Measurements from ENCODE around the gene IFT81. TPM values are rescaled to one million over a fixed set of nuclear protein-coding genes. Genes with fewer than 3 reads are reported as not detected.
"Not testable (repeated sequence)": the region's sequence is repeated elsewhere in the genome, so short reads cannot be mapped to it uniquely, and the experiment has no call there.

Gene IFT81
- total and polyA plus RNA-seq, 2 of the 13 experiments (the other 11 are each of a cell fraction or from before 2014, with no cell fraction given): 4.2 to 13.0 TPM

DNA sequence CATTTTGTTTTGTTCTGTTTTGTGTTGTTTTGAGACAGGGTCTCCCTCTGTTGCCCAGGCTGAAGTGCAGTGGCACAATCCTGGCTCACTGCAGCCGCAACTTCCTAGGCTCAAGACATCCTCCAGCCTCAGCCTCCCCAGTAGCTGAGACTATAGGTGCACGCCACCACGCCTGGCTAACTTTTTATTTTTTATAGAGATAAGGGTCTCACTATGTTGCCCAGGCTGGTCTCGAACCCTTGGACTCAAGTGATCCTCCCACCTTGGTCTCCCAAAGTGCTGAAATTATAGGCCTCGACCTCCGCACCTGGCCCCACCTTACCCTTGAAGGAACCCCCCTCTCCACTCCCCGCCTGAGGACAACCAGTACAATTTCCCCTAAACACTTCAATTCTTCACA is 7.5 kb upstream of the IFT81 start:
- Histone ChIP-seq H3K36me3 (replicated peaks in 1 of 2; ENCODE audit: control insufficient read depth in 1 of 2, insufficient read depth in 2 of 2, low read length in 2 of 2) (no peaks in the 10 kb centered on the region), H2AFZ (ENCODE audit: low read length) (no peak overlapping the region), H3K4me2 (ENCODE audit: low read depth, low read length) (no peak overlapping the region), H3K79me2 (ENCODE audit: insufficient read depth, low read length) (no peaks in the 10 kb centered on the region), H4K20me1 (ENCODE audit: insufficient read depth, low read length) (no peaks in the 10 kb centered on the region), H3K27ac (ENCODE audit: extremely low read length, insufficient read depth, low read length) (no peak overlapping the region), H3K4me1 (ENCODE audit: insufficient read depth, low read length) (peaks cover 87% of the 10 kb centered on the region), H3K9me3 (ENCODE audit: low read length) (no peaks in the 10 kb centered on the region), H3K27me3 (ENCODE audit: control insufficient read depth in 1 of 2, insufficient read depth in 2 of 2, low read length in 2 of 2) (no peaks in the 10 kb centered on the region), H3K9ac (ENCODE audit: insufficient read depth, low read depth, low read length) (no peak overlapping the region), H3K4me3 (replicated peaks in 1 of 3; ENCODE audit: insufficient read depth in 1 of 3, low read depth in 2 of 3, low read length in 3 of 3) (no peak overlapping the region)
- in situ Hi-C loops (cut with HindIII; ENCODE audit: extremely low pct_ligation_motif_present, low pct_unique_long_range_greater_than_20kb) (loop anchor here (25.0 kb wide), 2 partner anchors 321 to 471 kb away; partner anchors contain the start of gene PPTC7), intact Hi-C loops (cut with micrococcal nuclease; ENCODE audit: unreplicated experiment) (no loop called here)
- POLR2A ChIA-PET: interaction anchor here (0.6 kb wide), 1 partner anchor 12 kb away, joined by 3 read pairs; no protein-coding TSS in a partner anchor
- ATAC-seq (no peak), FAIRE-seq (no peak), DNase-seq (ENCODE audit: low spot score) (no peak)
- BruUV-seq (replicated peaks): no TSS peak
- WGBS (ENCODE audit: low lambda C conversion rate): 96% methylated on average over 7 of the region's 7 CpGs
- CTCF ChIA-PET (ENCODE audit: low intra/inter-chr PET ratio, low total read pairs): interaction anchor here (1.7 kb wide), 1 partner anchor 15 kb away, joined by 6 read pairs; no protein-coding TSS in a partner anchor
- TF ChIP-seq ZNF121 (CRISPR knock-in tag; IDR thresholded peaks at IDR 0.05): peak; percentile 44; the same call in 1 of the 2 replicates
- no peak for TF ChIP-seq ZNF354B (CRISPR knock-in tag; IDR thresholded peaks at IDR 0.05)

DNA sequence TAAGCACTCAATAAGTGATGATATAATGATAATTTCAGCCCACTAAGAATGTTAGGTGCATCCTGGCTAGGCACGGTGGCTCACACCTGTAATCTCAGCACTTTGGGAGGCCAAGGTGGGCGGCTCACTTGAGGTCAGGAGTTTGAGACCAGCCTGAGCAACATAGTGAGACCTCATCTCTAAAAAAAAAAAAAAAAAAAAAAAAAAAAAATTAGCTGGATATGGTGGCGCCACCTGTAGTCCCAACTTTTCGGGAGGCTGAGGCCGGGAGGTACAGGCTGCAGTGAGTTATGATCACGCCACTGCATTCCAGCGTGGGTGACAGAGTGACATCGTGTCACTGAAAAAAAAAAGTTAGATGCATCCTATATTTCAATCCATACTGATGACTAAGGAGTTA is 6.9 kb upstream of the IFT81 start:
- peak; percentile 38; the same call in 1 of the 3 replicates for ATAC-seq
- TF ChIP-seq ZNF362 (CRISPR knock-in tag; IDR thresholded peaks at IDR 0.05; ENCODE audit: borderline replicate concordance): peak; percentile 88
- 0 out of 2 replicates have a peak, but pooled peaks have one; percentile 3 for TF ChIP-seq STAG1 (CRISPR knock-in tag; IDR thresholded peaks at IDR 0.05)
- peak; percentile 8 for FAIRE-seq
- H3K27ac ChIP-seq (ENCODE audit: extremely low read length, insufficient read depth, low read length); H3K4me2 ChIP-seq (ENCODE audit: low read depth, low read length); BruUV-seq (replicated peaks); H2AFZ ChIP-seq (ENCODE audit: low read length); DNase-seq (ENCODE audit: low spot score); H3K4me3 ChIP-seq (replicated peaks in 1 of 3; ENCODE audit: insufficient read depth in 1 of 3, low read depth in 2 of 3, low read length in 3 of 3); H3K79me2 ChIP-seq (ENCODE audit: insufficient read depth, low read length); intact Hi-C loops (cut with micrococcal nuclease; ENCODE audit: unreplicated experiment); H4K20me1 ChIP-seq (ENCODE audit: insufficient read depth, low read length); H3K27me3 ChIP-seq (ENCODE audit: control insufficient read depth in 1 of 2, insufficient read depth in 2 of 2, low read length in 2 of 2); H3K9me3 ChIP-seq (ENCODE audit: low read length); H3K36me3 ChIP-seq (replicated peaks in 1 of 2; ENCODE audit: control insufficient read depth in 1 of 2, insufficient read depth in 2 of 2, low read length in 2 of 2); H3K9ac ChIP-seq (ENCODE audit: insufficient read depth, low read depth, low read length): not testable (repeated sequence)
- POLR2A ChIA-PET: interaction anchor here (0.6 kb wide), 1 partner anchor 13 kb away, joined by 3 read pairs; no protein-coding TSS in a partner anchor
- CTCF ChIA-PET (ENCODE audit: low intra/inter-chr PET ratio, low total read pairs): interaction anchor here (1.7 kb wide), 1 partner anchor 15 kb away, joined by 6 read pairs; no protein-coding TSS in a partner anchor
- whole genome bisulfite sequencing (ENCODE audit: low lambda C conversion rate): 44% methylated on average over 8 of the region's 8 CpGs
- in situ Hi-C loops (cut with HindIII; ENCODE audit: extremely low pct_ligation_motif_present, low pct_unique_long_range_greater_than_20kb): loop anchor here (25.0 kb wide), 2 partner anchors 320 to 470 kb away; partner anchors contain the start of gene PPTC7
- H3K4me1 ChIP-seq (ENCODE audit: insufficient read depth, low read length): peaks cover 84% of the 10 kb centered on the region

Measured in HepG2 (cell line).